Activated gamma-delta T cell treated with Interleukin-2 at 50 U/mL for 16 hours (primary cell): ENCODE measurements around the gene CBFA2T3.

Experiments used
- DNase-seq: peaks from one replicate; pipeline ENCODE4 v3.0.0-alpha.2; 2020

The CBFA2T3 gene

GRCh38 chr16:88994695-88995094 is 17.7 kb upstream of the CBFA2T3 start:
- DNase-seq = no peak

GRCh38 chr16:88993946-88994600 is 17.1 kb upstream of the CBFA2T3 start:
- DNase-seq = no peak

- no peak for DNase-seq
These were observed 16.3 kb upstream of the CBFA2T3 start for GRCh38 chr16:88993166-88993761.

- no peak for DNase-seq
These were observed 15.6 kb upstream of the CBFA2T3 start for GRCh38 chr16:88992351-88993165.

- no peak for DNase-seq
These were observed 14.9 kb upstream of the CBFA2T3 start for GRCh38 chr16:88991813-88992350.

- no peak for DNase-seq
These were observed 13.0 kb upstream of the CBFA2T3 start for GRCh38 chr16:88989852-88990547.

- no peak for DNase-seq
These were observed 12.2 kb upstream of the CBFA2T3 start for GRCh38 chr16:88988980-88989811.

- no peak for DNase-seq
These were observed 8.5 kb upstream of the CBFA2T3 start for GRCh38 chr16:88985521-88985920.

GRCh38 chr16:88983771-88984687 is 7.0 kb upstream of the CBFA2T3 start:
- DNase-seq = no peak

GRCh38 chr16:88983165-88983564 is 6.2 kb upstream of the CBFA2T3 start:
- no peak for DNase-seq

- no peak for DNase-seq
These were observed 5.5 kb upstream of the CBFA2T3 start for GRCh38 chr16:88982286-88983084.

- DNase-seq = no peak
These were observed 2.5 kb upstream of the CBFA2T3 start for GRCh38 chr16:88979353-88980015.

- no peak for DNase-seq
These were observed 1.8 kb upstream of the CBFA2T3 start for GRCh38 chr16:88978608-88979346.

- DNase-seq = no peak
These were observed 1.0 kb upstream of the CBFA2T3 start for GRCh38 chr16:88977812-88978607.

- no peak for DNase-seq
These were observed 515 bp downstream of the CBFA2T3 start for GRCh38 chr16:88976366-88977017.

- no peak for DNase-seq
These were observed 1.4 kb downstream of the CBFA2T3 start for GRCh38 chr16:88975511-88976061.

GRCh38 chr16:88974916-88975215 is 2.1 kb downstream of the CBFA2T3 start:
- DNase-seq = no peak
